ENCODE data around the gene SAFB.
"Not testable (repeated sequence)": the region's sequence is repeated elsewhere in the genome, so short reads cannot be mapped to it uniquely, and the experiment has no call there.

The SAFB gene

DNA sequence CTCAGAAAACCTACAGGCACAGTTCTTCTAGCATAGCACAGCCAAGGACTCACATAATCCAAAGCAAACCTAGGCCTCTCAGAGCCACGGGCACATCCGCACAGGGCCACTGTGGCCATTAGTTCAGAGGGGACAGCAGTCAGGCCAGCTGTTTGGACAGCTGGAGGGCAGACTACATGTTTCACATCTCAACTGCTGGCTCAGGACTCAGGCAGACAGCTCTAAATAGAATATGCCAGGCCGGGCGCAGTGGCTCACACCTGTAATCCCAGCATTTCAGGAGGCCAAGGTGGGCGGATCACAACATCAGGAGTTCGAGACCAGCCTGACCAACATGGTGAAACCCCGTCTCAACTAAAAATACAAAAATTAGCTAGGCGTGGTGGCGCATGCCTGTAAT is 27.1 kb upstream of the SAFB start:
- no peak for DNase-seq

DNA sequence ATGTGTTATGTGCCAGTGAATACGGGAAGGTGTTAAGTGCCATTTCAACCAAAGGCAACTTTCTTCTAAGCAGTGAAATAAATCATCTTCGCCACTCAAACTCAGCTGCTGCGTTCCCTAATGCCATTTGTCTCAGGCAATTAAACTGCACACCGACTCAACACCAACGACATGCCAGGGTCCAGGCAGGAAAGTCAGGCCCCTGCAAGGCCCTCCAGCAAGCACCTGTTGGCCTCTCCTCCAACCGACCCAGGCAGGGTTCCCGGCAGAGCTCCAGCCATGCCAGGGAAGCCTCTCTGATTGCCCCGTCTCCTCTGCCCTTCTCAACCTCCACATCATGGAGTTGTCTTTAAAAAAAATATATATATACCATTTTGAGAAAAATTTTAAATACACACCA is 22.1 kb upstream of the SAFB start:
- DNase-seq = no peak

DNA sequence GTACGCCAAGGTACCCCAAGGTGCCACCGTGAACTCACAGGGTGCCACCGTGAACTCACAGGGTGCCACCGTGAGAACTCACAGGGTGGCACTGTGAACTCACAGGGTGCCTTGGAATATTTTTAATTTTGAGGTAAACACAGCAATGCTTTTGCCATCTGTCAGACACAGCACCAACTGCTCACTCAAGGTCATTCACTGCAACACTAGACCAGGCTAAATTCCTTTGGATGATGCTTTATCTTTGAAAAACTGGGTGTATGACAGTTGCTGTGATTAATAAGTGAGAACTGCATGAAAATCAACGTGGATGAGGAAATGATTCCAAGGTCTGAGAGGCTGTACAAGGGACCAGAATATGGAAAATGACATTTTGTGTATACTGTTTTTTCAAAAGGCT is 19.3 kb upstream of the SAFB start:
- no peak for DNase-seq

GRCh38 chr19:5605362-5605761 is 17.5 kb upstream of the SAFB start:
- DNase-seq = no peak

DNA sequence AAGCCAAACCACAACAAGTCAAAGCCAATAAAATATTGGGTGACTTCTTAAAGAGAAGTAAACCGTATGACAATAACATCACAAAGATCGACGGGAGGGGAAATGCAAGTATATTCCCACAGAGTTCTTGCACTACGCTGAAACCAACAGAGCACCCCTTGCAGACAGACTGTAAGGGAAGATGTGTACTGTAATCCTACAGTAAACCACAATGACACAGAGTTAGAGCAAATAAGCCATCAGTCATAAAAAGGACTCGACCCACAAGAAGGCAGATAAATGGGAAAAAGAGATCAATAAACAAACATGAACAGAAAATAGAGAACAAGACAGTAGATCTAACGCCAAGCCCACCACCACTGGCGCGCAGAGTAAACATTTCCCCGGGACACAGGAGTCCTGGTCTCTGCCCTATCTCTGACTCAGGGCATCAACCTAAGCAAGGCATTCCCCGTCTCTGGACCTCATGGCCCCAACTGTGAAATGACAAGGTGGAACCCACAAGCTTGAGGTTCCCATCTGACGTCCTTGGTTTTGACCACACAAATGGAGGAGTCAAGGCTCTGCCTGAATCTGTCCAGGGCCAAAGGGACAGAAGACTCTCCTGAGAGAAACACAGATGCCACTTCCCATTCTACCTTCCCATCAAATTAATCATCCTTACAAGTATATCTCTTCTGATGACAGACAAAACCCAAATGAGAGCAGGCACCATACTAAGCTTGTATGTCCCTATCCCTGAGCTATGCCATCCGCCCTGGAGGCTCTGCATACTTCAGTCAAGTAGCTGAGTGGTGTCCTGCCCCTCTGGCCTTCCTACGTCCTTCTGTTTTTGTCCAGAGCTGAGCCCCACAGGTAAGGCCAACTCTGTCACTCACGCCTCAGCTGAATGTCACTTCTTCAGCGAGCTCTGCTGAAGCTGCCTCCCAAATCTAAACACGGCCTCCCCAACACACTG is 15.3 kb upstream of the SAFB start:
- no peak for DNase-seq

DNA sequence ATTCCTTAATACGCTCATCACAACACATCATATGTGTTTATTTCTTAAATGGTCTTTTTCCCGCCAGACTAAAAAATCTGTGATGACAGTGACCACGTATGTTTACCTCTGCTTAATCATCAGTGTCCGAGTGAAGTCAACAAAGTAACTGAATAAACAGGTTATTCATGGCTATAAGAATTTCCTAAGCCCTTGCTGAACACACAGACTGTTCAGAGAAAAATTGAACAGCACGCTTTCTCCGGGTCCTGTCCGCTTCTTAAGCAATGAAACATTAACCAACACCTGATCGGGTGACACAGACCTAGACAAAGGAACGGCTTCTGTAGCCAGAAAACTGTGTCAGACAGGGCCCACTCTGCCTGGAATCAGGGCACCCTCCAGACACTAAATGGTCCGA is 14.6 kb upstream of the SAFB start:
- DNase-seq = no peak

DNA sequence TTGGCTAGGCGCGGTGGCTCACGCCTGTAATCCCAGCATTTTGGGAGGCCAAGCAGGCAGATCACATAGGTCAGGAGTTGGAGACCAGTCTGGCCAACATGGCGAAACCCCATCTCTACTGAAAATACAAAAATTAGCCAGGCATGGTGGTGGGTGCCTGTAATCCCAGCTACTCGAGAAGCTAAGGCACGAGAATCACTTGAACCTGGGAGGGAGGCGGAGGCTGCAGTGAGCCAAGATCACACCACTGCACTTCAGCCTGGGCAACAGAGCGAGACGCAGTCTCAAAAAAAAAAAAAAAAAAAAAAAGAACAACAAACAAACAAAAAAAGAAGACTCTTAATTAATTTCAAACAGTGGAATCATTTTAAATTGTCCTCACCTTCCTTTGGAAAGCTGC is 14.1 kb upstream of the SAFB start:
- not testable (repeated sequence) for DNase-seq

DNA sequence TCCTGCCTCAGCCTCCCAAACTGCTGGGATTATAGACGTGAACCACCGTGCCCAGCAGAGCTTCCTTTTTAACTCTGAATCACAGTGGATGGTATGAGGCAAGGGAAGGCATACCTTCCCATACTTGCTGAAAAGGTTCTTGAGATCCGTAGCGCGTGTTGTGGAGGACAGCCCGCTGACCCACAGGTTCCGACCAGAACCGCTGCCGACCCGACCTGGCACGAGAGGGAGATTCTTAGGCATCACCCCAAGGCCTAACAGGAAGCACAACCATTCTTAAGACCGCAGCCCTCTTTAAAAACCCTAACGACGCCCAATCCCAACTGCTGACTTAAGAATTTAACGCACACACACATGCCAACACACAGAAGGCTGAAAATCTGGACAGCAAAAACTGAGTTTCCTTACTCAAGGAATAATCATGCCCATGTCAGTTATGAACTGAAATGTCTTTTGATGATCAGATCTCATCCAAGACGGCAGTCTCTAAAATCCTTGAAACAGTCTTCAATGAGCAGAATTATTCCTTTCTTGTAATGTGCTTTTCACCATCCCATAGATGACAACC is 12.9 kb upstream of the SAFB start:
- DNase-seq = no peak

GRCh38 chr19:5612891-5613865 is 9.7 kb upstream of the SAFB start:
- DNase-seq = no peak

GRCh38 chr19:5615756-5616327 is 7.0 kb upstream of the SAFB start:
- no peak for DNase-seq

- no peak for DNase-seq
Observed at GRCh38 chr19:5617080-5617479, 5.8 kb upstream of the SAFB start.

- DNase-seq = no peak
Observed at GRCh38 chr19:5618591-5618990, 4.3 kb upstream of the SAFB start.

DNA sequence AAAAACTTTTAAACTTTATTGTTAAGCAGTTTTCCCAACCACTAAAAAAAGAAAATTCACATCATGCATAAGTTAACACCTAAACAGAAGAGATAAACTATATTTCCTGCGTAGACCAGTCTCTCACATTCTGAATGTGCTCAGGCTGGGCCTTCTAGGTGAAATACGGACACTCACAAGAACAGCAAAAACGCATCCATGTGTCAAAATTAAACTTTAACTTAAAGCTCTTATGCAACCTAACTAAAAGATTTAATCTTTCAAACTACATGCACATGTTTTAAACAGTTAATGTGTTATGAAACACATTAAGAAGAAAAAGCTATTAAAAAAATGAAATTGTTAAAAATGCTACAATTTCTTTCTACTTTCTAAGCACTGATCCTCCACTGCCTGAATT is 2.9 kb upstream of the SAFB start:
- DNase-seq = no peak

DNA sequence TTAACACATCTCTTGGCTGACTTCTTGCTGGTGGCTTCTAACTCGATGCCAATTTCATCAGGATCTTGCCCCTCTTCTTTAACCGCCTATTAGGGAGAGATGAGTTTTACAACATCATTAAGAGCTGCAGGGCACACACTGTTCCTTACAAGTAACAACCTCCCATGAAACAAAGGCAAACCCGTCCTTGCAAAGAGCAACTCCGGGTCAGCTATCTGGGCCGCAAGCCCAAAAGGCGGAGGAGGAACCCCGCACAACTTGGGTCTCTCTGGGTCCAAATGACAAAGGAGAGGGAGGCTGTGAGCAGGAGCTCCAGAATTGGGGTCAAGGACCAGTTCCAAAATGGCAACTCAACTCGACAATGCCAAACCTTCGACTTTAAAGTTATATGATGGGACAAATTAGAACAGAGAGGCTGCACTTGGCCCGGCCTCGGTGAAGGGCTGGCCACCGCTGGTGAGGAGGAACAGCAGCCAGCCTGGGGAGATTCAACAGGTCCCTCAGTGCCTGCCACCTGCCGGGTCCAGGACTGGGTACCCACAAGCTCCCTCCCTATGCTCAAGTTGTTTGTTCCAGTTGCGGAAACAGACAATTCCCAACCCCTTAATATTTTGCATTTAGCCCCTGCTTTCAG is 1.5 kb upstream of the SAFB start:
- no peak for DNase-seq

- peak; percentile 41 for DNase-seq
Observed at GRCh38 chr19:5621945-5622464, 878 bp upstream of the SAFB start.

DNA sequence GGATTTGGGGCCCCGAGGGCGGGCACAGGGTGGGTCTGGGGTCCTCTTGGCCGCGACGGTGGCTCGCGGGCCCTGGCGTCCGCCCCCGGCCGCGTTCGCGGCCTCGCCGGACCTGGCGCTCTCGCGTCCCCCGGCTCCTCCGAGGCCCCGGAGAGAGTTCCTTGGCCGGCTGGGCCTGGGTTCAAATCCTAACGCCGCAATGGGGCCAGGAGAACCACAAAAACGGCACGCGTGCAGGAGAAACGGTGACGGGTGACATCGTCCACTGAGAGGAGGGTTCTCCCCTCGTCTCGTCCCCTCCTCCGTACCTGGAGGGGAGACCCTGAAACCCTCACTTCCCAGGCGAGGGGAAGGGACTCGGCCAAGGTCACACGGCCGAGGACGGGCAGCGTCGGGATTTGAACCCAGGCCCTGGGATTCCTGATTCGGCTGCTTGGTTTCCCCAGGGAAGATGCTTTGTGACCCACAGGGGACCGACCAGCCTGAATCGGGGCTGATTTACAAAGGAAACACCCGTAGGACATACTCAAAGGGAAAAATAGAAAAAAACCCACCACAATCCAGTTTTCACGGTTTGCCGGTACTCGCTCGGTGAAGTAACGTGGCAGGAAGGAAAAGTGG is 624 bp downstream of the SAFB start:
- DNase-seq = no peak

GRCh38 chr19:5624018-5624663 is 1.3 kb downstream of the SAFB start:
- no peak for DNase-seq

GRCh38 chr19:5624741-5625278 is 1.9 kb downstream of the SAFB start:
- no peak for DNase-seq

GRCh38 chr19:5625641-5626040 is 2.8 kb downstream of the SAFB start:
- DNase-seq = no peak

- DNase-seq = no peak
Observed at GRCh38 chr19:5627395-5627904, 4.6 kb downstream of the SAFB start.

- DNase-seq = no peak
Observed at GRCh38 chr19:5628461-5628860, 5.6 kb downstream of the SAFB start.

All from NK-92 treated with Interleukin-12 subunit alpha and Interleukin-12 subunit beta, amount 100 ng/mL, for 24 hours (cell line).